HG03135 (cell line): ENCODE measurements around the gene DMD.
"Not testable (repeated sequence)": the region's sequence is repeated elsewhere in the genome, so short reads cannot be mapped to it uniquely, and the experiment has no call there.

Experiments used
- ATAC-seq: cut with Tn5 transposase; IDR thresholded peaks from one replicate; pipeline ENCODE4 v1.9.1; 2021; ENCODE audit warnings: mild to moderate bottlenecking, moderate library complexity; ENCODE audit not compliant: unreplicated experiment

The DMD gene

GRCh38 chrX:32867781-32868523 is 343.4 kb downstream of the DMD start:
- ATAC-seq: no peak

- ATAC-seq: no peak
Measured at GRCh38 chrX:32852203-32852602, 359.1 kb downstream of the DMD start.

GRCh38 chrX:32851556-32851955 is 359.8 kb downstream of the DMD start:
- no peak for ATAC-seq

DNA sequence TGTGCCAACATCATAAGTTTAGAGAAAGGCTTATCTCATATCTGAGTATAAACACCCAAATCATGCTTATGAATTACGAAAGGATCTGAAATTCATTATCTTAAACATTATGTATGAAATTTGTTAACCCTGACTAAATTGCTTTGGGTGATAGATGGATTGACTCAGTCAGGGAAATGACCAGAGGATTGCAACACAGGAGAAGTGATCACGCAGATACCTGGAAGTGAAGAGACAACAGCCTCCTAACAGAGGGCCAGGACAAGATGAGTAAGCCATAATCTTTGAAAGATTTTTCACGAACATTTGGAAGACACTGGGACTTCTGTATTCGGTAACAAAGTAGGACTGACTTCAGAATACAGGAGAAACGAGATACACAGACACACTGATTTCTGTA is 363.4 kb downstream of the DMD start:
- no peak for ATAC-seq

DNA sequence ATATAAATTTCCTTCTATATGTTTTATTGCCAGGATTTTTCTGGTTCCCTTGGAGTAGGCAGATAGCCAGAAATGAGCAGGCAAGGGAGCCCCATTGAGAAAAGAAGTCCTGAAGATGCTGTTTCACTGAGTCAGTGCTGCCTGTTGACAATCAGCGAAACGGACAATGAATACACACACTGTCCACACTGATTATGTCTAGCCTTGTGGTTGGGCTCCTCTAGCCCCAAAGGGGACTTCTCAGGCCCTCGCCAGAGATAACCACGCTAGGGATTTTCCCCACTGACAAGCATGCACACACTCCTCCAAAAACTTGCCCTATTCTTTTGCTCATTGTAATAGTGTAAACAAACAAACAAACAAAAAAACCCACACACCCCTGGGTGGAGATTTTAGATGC is 369.3 kb downstream of the DMD start:
- ATAC-seq: no peak

DNA sequence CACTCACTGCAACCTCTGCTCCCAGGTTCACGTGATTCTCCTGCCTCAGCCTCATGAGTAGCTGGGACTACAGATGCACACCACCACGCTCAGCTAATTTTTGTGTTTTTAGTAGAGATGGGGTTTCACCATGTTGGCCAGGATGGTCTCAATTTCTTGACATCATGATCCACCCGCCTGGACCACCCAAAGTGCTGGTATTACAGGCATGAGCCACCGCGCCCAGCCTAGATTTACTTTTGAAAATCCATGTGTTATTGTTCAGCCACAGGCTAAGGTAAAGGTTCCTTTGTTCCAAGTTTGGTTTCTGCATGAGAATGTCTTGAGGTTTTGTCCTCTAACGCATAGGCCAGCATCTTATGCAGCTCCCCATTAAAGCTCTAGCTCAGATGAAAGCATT is 371.6 kb downstream of the DMD start:
- no peak for ATAC-seq

DNA sequence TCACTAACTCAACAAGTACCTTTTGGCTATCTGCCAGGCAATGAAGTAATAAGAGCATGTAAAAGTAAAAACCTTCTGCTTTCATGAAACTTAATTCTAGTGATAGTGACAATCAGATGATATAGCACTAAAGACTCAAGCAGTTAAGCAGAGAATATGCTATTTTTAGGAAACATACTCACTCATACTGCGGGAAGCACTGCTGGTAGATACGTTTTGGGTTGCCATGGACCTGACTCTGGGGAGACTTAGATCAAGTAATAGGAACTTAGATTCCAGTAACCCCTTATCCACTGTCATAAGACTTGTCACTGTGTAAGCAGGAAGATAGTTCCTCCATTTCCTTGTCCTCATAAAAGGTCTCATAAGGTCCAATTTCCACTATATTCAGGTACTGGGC is 386.3 kb downstream of the DMD start:
- ATAC-seq: no peak

- no peak for ATAC-seq
Measured at GRCh38 chrX:32804034-32804433, 407.3 kb downstream of the DMD start.

GRCh38 chrX:32798990-32799389 is 412.4 kb downstream of the DMD start:
- no peak for ATAC-seq

DNA sequence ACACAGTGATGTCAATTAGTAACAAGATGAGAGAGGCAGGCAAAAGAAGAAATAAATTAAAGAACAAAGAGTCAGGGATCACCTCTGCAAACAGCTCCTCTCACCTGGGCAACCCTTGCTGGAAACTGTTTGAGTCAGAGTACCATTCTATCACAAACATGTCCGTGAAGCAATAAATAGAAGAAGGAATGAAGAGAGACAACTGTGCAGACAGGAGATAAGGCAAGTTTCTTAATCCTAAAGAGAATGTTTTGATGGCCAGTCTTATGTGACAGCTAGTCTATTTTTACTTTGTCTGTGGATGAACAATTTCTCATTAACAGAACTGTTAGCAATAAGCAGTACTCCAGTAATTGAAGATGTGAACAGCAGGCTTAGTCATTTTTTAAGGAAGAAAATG is 422.4 kb downstream of the DMD start:
- ATAC-seq: no peak

DNA sequence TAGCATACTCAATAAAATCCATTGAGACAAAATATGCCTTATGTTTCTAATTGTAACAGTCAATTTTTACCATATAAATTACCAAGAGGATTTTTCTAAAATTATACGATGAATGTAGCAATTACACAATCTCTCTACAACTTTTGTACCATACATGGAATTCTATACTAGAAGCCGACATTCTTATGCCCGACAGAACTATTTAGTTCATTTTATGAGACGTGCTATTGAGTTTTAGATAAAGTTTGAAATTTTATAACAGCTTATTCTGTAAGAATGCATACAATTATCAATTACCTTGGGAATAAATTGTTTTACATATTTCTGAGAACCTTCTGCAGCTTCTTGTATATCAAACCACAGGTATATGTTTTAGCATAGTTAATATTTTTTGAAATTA is 431.2 kb downstream of the DMD start:
- no peak for ATAC-seq

DNA sequence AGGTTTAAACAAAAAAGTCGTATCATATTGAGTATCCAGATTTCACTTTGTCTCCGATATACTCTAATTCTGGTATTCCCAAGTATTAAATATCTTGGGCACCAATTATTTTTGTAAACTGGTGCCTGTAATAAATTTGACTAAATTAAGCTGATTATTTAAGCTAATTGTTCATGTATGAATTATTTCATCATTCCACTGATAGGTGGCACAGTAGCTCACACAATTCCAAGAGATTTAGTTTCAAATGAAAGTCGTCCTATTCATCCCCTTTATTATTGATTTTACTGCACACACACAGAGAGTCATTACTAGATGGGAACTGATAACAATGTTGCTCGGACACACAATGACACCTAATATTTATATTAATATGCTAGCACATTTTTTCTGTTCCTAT is 432.4 kb downstream of the DMD start:
- ATAC-seq: no peak

DNA sequence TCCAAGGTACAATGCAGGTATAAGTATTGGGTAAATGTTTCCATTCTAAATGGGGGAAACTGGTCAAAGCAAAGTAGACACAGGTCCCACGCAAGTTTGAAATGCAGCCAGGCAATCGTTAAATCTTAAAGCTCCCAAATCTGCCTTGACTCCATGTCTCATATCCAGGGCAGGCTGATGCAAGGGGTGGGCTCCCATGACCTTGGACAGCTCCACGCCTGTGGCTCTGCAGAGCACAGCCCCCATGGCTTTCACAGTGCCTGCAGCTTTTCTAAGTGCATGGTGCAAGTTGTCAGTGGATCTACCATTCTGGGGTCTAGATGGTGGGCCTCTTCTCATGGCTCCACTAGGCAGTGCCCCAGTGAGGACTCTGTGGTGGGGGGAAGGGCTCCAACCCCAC is 436.4 kb downstream of the DMD start:
- no peak for ATAC-seq

DNA sequence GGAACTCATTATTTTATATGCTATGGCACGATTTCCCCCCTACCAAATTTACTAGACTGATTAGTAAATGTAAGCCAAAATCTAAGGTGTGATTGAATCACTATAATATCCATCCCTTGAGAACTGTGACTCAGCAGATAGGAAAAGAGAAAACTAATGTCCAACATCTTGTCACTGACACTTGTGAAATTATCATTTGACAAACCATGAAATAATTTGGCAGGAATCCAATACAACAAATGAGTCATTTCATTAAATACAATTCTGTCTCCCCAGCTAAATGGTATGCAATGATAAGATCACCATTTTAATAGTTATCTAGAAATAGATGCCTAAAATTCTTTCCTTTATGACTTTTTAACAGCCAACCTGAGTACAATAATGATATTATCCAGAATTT is 462.3 kb downstream of the DMD start:
- ATAC-seq: no peak

DNA sequence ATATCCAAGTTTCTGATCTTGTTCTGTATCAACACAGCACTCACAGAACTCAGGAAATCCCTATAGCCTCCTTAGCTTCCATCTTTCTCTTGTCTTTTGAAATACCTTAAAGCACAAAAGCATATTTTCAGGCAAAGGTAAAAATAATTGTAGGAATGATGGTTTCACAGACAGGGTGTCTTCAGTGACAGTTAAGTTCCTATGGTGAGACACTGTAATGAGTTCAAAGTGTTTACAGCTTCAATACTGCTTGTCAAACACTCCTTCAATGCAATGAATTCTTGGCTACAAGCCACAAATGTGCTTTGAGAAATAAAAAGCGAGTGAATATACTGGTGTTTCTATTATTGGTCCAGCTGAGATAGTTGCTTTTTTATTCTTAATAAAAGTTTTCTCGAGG is 466.0 kb downstream of the DMD start:
- no peak for ATAC-seq

DNA sequence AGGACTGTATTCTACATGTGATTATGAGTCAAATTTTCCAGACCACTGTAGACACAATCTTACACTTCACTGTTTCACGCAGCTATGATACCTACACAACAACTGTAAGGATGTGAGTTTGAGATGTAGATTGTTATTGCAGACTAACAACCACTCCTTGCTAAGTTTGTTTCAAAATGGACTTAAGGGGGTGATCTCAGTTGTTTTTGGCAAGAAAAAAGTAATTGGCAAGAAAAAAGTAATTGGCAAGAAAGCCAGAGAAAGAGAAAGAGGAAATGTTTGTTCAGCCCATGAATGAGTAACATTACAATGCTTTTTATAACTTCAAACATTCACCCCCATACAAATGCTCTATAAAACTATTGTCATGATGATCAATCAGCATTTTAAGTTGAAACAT is 466.4 kb downstream of the DMD start:
- ATAC-seq: no peak

DNA sequence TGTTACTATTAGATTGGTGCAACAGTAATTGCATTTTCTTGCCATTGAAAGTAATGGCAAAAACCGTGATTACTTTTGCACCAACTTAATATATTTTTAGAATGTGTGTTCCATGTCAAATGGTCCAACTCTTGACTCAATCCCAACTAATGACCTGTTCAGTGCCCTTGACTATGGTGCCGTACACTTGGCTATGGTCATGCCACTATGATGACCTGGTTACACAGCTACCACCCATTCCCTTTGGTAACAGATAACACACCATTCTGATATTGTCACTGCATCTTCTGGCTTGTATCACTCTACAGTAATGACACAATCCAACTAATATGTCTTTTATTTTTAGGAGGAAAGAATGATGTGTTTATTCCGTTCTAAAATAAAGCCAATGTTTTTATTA is 469.4 kb downstream of the DMD start:
- ATAC-seq: no peak

DNA sequence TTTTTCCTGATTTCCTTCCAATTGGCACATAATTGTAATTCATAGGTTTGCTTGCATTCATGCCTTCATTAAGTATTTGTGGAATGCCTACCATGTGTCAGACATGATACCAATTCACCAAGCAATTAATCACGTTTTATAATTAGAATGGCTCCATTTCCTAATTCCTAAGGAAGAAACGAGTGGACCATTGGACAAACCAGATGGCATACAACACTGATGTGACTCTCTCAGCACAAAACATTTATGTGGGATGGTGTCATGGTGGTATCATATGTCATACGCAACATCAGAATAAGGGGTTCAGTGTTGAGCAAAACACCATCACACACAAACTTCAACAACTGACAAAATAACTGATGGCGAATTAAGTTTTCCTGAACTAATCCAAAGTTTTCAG is 502.8 kb downstream of the DMD start:
- ATAC-seq: no peak

GRCh38 chrX:32705385-32705784 is 506.0 kb downstream of the DMD start:
- not testable (repeated sequence) for ATAC-seq

DNA sequence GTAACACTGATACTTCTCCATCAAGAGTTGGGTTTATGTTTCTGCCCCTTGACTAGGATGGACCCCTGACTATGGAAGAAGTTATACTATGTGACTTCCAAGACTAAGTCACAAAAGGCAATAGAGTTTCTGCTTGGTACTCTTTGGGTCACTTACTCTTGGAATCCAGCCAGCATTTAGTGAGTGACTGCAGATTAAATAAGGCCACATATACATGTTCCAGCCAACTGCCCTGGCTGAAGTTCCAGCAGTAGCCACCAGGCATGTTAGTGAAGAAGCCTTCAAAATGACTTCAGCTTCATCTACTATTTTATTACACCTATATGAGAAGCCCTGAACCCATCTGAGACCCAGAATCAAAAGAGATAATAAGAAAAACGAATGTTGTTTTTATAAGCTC is 524.0 kb downstream of the DMD start:
- ATAC-seq: no peak

DNA sequence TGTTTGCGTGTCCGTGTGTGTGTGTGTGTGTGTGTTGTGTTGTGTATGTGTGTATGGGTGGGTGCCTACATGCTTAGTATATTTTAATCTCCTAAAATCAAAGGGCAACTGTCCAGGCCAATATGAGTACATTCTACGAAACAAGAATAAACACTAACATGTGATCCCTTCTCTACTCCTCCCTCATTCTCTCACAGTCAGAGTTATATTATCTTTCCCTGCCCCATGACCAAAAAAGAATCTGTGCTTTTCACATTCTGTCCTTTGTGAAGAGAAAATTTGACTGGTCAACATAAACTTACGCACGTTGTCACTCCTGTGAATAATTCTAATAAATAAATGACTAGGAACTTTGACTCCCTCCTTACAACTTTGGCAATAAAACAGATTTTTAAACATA is 532.9 kb downstream of the DMD start:
- no peak for ATAC-seq

GRCh38 chrX:32673193-32673592 is 538.2 kb downstream of the DMD start:
- ATAC-seq: no peak

- ATAC-seq: no peak
Measured at GRCh38 chrX:32662516-32662915, 548.8 kb downstream of the DMD start.
